AG09319 (cell line): Measurements from ENCODE around the gene TTLL13.

Source experiments
- DNase-seq: peaks from one replicate; pipeline ENCODE4 v3.0.0-alpha.2; 2010; ENCODE audit warnings: low read depth; ENCODE audit errors: extremely low read depth
- CTCF ChIP-seq: IDR thresholded peaks from 2 replicates; pipeline ENCODE4 v1.5.1; 2011; ENCODE audit warnings: low read depth, mild to moderate bottlenecking, inconsistent platforms, low read length, moderate library complexity

TTLL13 gene

DNA sequence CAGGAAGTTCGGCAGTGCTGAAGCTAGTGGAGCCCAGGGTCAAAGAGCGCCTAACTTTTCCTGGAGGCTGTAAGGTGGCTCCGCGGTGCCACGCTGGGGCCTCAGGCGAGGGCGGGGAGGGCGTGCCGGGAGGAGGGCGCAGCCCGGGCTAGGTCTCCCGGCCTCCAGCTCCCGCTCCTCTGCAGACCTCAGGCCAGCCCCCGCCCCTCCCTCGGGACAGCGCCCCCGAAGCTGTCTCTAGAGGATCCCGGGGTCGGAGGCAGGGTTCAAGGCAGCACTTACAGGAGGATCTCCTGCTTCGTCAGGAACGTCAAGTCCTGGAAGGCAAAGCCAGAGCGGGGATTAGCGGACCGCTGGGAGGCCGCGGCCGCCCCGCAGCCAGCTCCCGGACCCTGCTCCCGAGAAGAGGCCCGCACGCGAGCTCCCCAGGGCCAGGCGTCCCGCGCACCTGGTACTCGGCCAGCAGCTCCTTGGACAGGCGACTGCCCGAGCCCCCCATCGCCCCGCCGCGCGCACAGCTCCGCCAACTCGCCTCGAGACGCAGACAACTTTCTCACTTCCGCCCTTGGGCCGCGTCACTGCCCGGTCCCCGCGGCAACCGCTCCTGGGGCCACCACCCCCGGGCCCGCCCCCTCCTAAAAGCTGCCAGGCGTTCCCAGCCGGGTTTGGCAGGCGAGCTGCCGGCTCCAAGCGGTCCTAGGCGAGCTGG lies 15.8 kb upstream of the TTLL13 start, which contains the start of gene CIB1:
Gene CIB1, minus strand, starts transcription at position 555 of the 709 bp plus-strand sequence. Its CDS starts 56 bp downstream, at position 499.
- no peak for TF ChIP-seq CTCF
- DNase-seq: peak; percentile 93

GRCh38 chr15:90234096-90234988 lies 15.0 kb upstream of the TTLL13 start, which contains the start of gene GDPGP1:
Gene GDPGP1 (plus strand): TSS chr15:90234209. CDS start chr15:90240909, 6,700 bp downstream.
- DNase-seq: no peak
- TF ChIP-seq CTCF: no peak

DNA sequence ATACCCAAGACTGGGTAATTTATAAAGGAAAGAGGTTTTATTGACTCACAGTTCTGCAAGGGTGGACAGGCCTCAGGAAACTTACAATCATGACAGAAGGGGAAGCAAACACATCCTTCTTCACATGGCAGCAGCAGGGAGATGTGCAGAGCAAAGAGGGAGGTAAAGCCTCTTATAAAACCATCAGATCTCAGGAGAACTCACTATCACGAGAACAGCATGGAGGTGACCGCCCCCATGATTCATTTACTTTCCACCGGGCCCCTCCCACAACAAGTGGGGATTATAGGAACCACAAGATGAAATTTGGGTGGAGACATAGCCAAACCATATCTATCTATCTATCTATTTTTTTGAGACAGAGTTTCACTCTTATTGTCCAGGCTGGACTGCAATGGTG lies 10.0 kb upstream of the TTLL13 start:
- no peak for DNase-seq
- no peak for TF ChIP-seq CTCF

DNA sequence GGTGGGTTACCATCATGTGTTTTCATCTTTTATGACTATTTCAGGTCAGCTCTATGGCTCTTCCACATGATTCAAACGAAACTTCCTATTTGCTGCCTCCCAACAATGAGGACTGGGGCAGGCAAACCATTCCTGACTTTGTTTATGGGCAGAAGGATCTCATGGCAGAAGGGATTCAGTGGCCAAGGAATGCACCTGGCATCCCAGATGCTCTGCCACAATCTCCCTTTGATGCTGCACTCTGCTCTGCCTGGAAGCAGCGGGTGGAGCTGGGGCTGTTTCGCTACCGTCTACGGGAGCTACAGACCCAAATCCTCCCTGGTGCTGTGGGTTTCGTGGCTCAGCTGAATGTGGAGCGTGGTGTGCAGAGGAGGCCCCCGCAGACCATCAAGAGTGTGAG lies 8.5 kb upstream of the TTLL13 start:
- no peak for DNase-seq
- TF ChIP-seq CTCF: no peak

DNA sequence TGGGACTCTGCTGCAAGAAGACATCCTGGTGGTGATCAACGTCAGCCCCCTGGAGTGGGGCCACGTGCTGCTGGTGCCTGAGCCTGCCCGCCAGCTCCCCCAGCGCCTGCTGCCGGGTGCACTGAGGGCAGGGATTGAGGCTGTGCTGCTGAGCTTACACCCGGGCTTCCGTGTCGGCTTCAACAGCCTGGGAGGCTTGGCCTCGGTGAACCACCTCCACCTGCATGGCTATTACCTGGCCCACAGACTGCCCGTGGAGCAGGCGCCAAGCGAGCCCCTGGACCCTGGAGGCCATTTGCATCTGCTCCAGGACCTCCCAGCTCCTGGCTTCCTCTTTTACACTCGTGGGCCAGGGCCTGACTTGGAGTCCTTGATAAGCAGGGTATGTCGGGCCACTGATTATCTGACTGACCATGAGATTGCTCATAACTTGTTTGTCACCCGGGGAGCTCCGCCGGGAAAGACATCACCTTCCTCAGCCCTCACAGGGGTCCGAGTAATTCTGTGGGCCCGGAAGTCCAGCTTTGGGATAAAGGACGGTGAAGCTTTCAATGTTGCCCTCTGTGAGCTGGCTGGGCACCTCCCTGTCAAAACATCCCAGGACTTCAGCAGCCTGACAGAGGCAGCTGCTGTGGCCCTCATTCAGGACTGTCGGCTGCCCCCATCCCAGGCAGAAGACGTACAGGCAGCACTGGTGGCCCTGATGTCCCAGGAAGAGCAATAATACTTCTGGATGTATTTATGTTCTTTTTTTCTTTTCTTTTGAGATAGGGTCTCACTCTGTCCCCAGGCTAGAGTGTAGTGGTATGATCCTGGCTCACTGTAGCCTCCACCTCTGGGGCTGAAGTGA lies 7.8 kb upstream of the TTLL13 start:
- no peak for DNase-seq
- TF ChIP-seq CTCF: no peak

DNA sequence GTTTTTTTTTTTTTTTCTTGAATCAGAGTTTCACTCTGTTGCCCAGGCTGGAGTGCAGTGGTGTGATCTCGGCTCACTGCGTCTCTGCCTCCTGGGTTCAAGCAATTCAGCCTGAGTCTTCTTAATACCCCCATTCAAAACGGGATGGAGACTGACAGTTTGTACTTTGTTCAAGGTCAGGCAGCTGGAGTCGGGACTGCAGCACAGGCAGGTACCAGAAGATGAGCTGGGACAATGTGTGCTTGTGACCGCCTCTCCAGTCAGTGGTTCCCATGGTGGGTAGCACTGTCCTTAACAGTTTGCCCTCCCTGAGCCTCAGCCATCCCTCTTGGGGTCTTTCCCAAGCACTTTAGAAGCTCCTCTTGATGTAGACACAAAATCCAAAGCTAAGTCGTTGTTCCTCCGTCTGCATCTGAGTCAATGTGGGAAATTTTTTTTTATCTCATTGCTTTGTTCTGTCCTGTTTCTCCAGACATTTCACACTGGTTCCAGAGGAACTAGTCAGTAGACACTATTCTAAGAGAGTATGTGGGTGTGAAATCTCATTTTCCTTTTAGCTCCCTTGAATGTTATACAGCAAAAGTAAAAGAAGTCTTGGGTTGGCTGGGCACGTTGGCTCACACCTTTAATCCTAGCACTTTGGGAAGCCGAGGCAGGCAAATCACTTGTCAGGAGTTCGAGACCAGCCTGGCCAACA lies 5.3 kb upstream of the TTLL13 start:
- TF ChIP-seq CTCF: no peak

More for the DNA sequence above, 5.3 kb upstream of the TTLL13 start:
- no peak for DNase-seq
